HCT116 (cell line): ENCODE results near the gene PALB2. TPM values are rescaled to one million over a fixed set of nuclear protein-coding genes. Genes with fewer than 3 reads are reported as not detected.

Experiments used
- ATAC-seq: fragments of 200-7000 bp; cut with Tn5 transposase; 2 replicates; pipeline ENCODE4 v1.9.1; 2020; ENCODE audit warnings: mild to moderate bottlenecking, moderate library complexity
- BruUV-seq: library from RNA; stranded (reverse); fragments of 400-500 nt; replicated peaks from 2 replicates; lab custom pipeline; 2021; lab: Mats Ljungman, UMichigan
- CTCF ChIA-PET: fragments of 300-600 bp; sonication (Branson Sonifier 250); formaldehyde crosslinking; loops from one replicate; lab custom pipeline; 2021; ENCODE audit warnings: antibody characterized with exemption; lab: Charles Lee
- POLR2A ChIA-PET: fragments of 300-600, 350-600 bp; sonication (Branson Sonifier 250); formaldehyde crosslinking; loops from one replicate; lab custom pipeline; 2021; ENCODE audit warnings: antibody characterized with exemption; lab: Charles Lee
- RAD21 ChIA-PET, 2 experiments: fragments of 300-600 bp; sonication (Branson Sonifier 250); formaldehyde crosslinking; loops; one replicate each; lab custom pipeline; 2023; ENCODE audit warnings: low total read pairs in 2 of 2; ENCODE audit not compliant: uncharacterized antibody in 2 of 2, unreplicated experiment in 2 of 2, low non-redundant PET in 1 of 2; lab: Charles Lee
- DNase-seq: peaks from one replicate; pipeline ENCODE4 v3.0.0-alpha.2; 2010; ENCODE audit warnings: low read depth, low spot score
- H2AFZ ChIP-seq: fragments of 200-600 bp; shearing (Covaris generic), sonication (generic); 2 replicates; pipeline ENCODE4 v1.6.1; 2017; ENCODE audit warnings: low read depth, mixed run types, mixed read lengths, antibody characterized with exemption, low read length; ENCODE audit not compliant: poor library complexity, severe bottlenecking
- H3K27ac ChIP-seq: 2 replicates; pipeline ENCODE4 v1.5.1; 2012; ENCODE audit warnings: low read depth, low read length
- H3K27me3 ChIP-seq: fragments of 200-600 bp; sonication (generic); 2 replicates; pipeline ENCODE4 v1.6.1; 2016; ENCODE audit warnings: mixed run types, low read length, mixed read lengths; ENCODE audit not compliant: insufficient read depth
- H3K36me3 ChIP-seq, 2 experiments: fragments of 200-500 bp in 1 of 2; fragments of 200-600 bp in 1 of 2; sonication (Bioruptor generic) in 1 of 2; sonication (generic) in 1 of 2; 2 replicates each; pipeline versions ENCODE4 v1.5.1 to v1.6.1; 2014 to 2016; ENCODE audit warnings: low read length in 2 of 2, inconsistent platforms in 1 of 2, mixed read lengths in 1 of 2, mixed run types in 1 of 2; ENCODE audit not compliant: insufficient read depth in 2 of 2, control insufficient read depth in 1 of 2
- H3K4me1 ChIP-seq, 2 experiments: fragments of 200-600 bp in 1 of 2; sonication (generic) in 1 of 2; 2 replicates each; pipeline versions ENCODE4 v1.5.1 to v1.6.1; 2012 to 2017; ENCODE audit warnings: low read length in 2 of 2, inconsistent platforms in 1 of 2, mild to moderate bottlenecking in 1 of 2, mixed read lengths in 1 of 2, mixed run types in 1 of 2, moderate library complexity in 1 of 2; ENCODE audit not compliant: insufficient read depth in 2 of 2, control insufficient read depth in 1 of 2
- H3K4me2 ChIP-seq: fragments of 200-600 bp; sonication (generic); 2 replicates; pipeline ENCODE4 v1.6.1; 2017; ENCODE audit warnings: mixed run types, low read length, mixed read lengths
- H3K4me3 ChIP-seq, 2 experiments: fragments of 200-600 bp in 1 of 2; sonication (generic) in 1 of 2; replicated peaks in 1 of 2; 2 replicates each; pipeline ENCODE4 v1.5.1; 2011 to 2016; ENCODE audit warnings: low read length in 2 of 2, control low read depth in 1 of 2, low read depth in 1 of 2, mild to moderate bottlenecking in 1 of 2, mixed read lengths in 1 of 2, mixed run types in 1 of 2
- H3K79me2 ChIP-seq: fragments of 200-600 bp; sonication (generic); 2 replicates; pipeline ENCODE4 v1.6.1; 2017; ENCODE audit warnings: mild to moderate bottlenecking, mixed run types, low read length, moderate library complexity, mixed read lengths; ENCODE audit not compliant: insufficient read depth
- H3K9ac ChIP-seq: fragments of 200-600 bp; sonication (generic); 2 replicates; pipeline ENCODE4 v1.6.1; 2016; ENCODE audit warnings: low read length, mixed read lengths
- H3K9me2 ChIP-seq: fragments of 200-600 bp; sonication (generic), shearing (Covaris generic); 2 replicates; pipeline ENCODE4 v1.6.1; 2017; ENCODE audit warnings: mixed run types, mild to moderate bottlenecking, moderate library complexity; ENCODE audit not compliant: insufficient read depth
- H3K9me3 ChIP-seq, 2 experiments: fragments of 200-500 bp in 1 of 2; fragments of 200-600 bp in 1 of 2; sonication (Bioruptor generic) in 1 of 2; sonication (generic) in 1 of 2; 2 replicates each; pipeline ENCODE4 v1.6.1; 2014 to 2017; ENCODE audit warnings: low read length in 2 of 2, mixed read lengths in 2 of 2, inconsistent platforms in 1 of 2, low read depth in 1 of 2, mild to moderate bottlenecking in 1 of 2, mixed run types in 1 of 2, moderate library complexity in 1 of 2; ENCODE audit not compliant: control insufficient read depth in 1 of 2, insufficient read depth in 1 of 2
- H4K20me1 ChIP-seq: fragments of 200-600 bp; sonication (generic), shearing (Covaris generic); 2 replicates; pipeline ENCODE4 v1.6.1; 2017; ENCODE audit warnings: mixed run types, mild to moderate bottlenecking, moderate library complexity; ENCODE audit not compliant: insufficient read depth
- ATF3 ChIP-seq: IDR thresholded peaks from 2 replicates; pipeline ENCODE4 v1.6.1; 2012
- CEBPB ChIP-seq: IDR thresholded peaks from 2 replicates; pipeline ENCODE4 v1.6.1; 2012; ENCODE audit warnings: low read depth
- CTCF ChIP-seq, 3 experiments: fragments of 200-600 bp in 1 of 3; sonication (generic) in 1 of 3; IDR thresholded peaks in 2 of 3; conservative IDR thresholded peaks in 1 of 3; 2 replicates each; pipeline ENCODE4 v1.5.1; 2012 to 2017; ENCODE audit warnings: low read depth in 2 of 3, low read length in 2 of 3, antibody characterized with exemption in 1 of 3, borderline replicate concordance in 1 of 3, control low read depth in 1 of 3, mild to moderate bottlenecking in 1 of 3, mixed read lengths in 1 of 3, mixed run types in 1 of 3, moderate library complexity in 1 of 3; ENCODE audit not compliant: insufficient read depth in 1 of 3
- EGR1 ChIP-seq: IDR thresholded peaks from 2 replicates; pipeline ENCODE4 v1.6.1; 2012; ENCODE audit warnings: low read depth
- ELF1 ChIP-seq: IDR thresholded peaks from 2 replicates; pipeline ENCODE4 v1.6.1; 2012; ENCODE audit warnings: low read depth, borderline replicate concordance
- EZH2phosphoT487 ChIP-seq: fragments of 200-600 bp; IDR thresholded peaks from 2 replicates; pipeline ENCODE4 v1.6.1; 2018; ENCODE audit warnings: antibody characterized with exemption, borderline replicate concordance
- FOSL1 ChIP-seq: IDR thresholded peaks from 2 replicates; pipeline ENCODE4 v1.6.1; 2012; ENCODE audit warnings: low read depth
- JUND ChIP-seq: IDR thresholded peaks from 2 replicates; pipeline ENCODE4 v1.6.1; 2012
- MAX ChIP-seq: IDR thresholded peaks from 2 replicates; pipeline ENCODE4 v1.6.1; 2012
- POLR2A ChIP-seq: IDR thresholded peaks from 2 replicates; pipeline ENCODE4 v1.7.0; 2011; ENCODE audit warnings: borderline replicate concordance; ENCODE audit not compliant: insufficient read depth, insufficient read length; ENCODE audit errors: extremely low read depth
- POLR2AphosphoS5 ChIP-seq: IDR thresholded peaks from 2 replicates; pipeline ENCODE4 v1.6.1; 2011; ENCODE audit warnings: mild to moderate bottlenecking, low read depth, low read length, moderate library complexity
- SIN3A ChIP-seq: IDR thresholded peaks from 2 replicates; pipeline ENCODE4 v1.6.1; 2012; ENCODE audit warnings: low read depth
- SRF ChIP-seq: IDR thresholded peaks from 2 replicates; pipeline ENCODE4 v1.6.1; 2012; ENCODE audit warnings: low read depth
- TCF7L2 ChIP-seq: IDR thresholded peaks from 2 replicates; pipeline ENCODE4 v1.7.0; 2011; ENCODE audit warnings: borderline replicate concordance, inconsistent platforms; ENCODE audit not compliant: insufficient read depth, insufficient read length; ENCODE audit errors: extremely low read depth
- YY1 ChIP-seq: IDR thresholded peaks from 2 replicates; pipeline ENCODE4 v1.6.1; 2011; ENCODE audit warnings: low read length, low read depth, moderate library complexity, mild to moderate bottlenecking; ENCODE audit not compliant: insufficient replicate concordance; ENCODE audit errors: extremely low read depth
- ZFX ChIP-seq: fragments of 450-650 bp; IDR thresholded peaks from 2 replicates; pipeline ENCODE4 v1.6.1; 2017
- ZNF274 ChIP-seq: fragments of 200-500 bp; sonication (Bioruptor generic); IDR thresholded peaks from 2 replicates; pipeline ENCODE4 v1.6.1; 2014; ENCODE audit warnings: mild to moderate bottlenecking, low read depth, low read length, inconsistent platforms
- intact Hi-C: fragments of 100-400 bp; cut with micrococcal nuclease; formaldehyde crosslinking; loops from 2 replicates; pipeline ENCODE4 v1.10.0; 2022
- total RNA-seq: library from RNA; stranded (reverse); gene quantifications from one replicate; pipeline ENCODE4 v1.2.1, GENCODE V29; 2021; ENCODE audit not compliant: unreplicated experiment

PALB2 gene
- total RNA-seq, 1 experiment from 2014 or later: 15.6 TPM

GRCh38 chr16:23573817-23574216 is 67.3 kb downstream of the PALB2 start:
- Histone ChIP-seq H3K36me3 (peaks cover 14 to 26% of the 10 kb centered on the region in 2 experiments; a peak in 3 of 4 replicates), H3K79me2 (no peaks in the 10 kb centered on the region), H3K9ac (no peak overlapping the region), H3K9me2 (no peaks in the 10 kb centered on the region), H3K4me2 (no peak overlapping the region), H3K27ac (no peak overlapping the region), H3K9me3 (no peaks in the 10 kb centered on the region), H3K4me3 (no peak overlapping the region), H3K27me3 (no peaks in the 10 kb centered on the region), H3K4me1 (no peaks in the 10 kb centered on the region), H2AFZ (no peak overlapping the region), H4K20me1 (no peaks in the 10 kb centered on the region)
- DNase-seq (no peak), ATAC-seq (no peak)
- CTCF ChIA-PET: no interaction called here
- RAD21 ChIA-PET: no interaction called here
- POLR2A ChIA-PET: no interaction called here
- no peak for TF ChIP-seq FOSL1
- TF ChIP-seq POLR2A: no peak
- no peak for TF ChIP-seq SIN3A
- no peak for TF ChIP-seq ZFX
- TF ChIP-seq ATF3: no peak
- TF ChIP-seq YY1: no peak
- no peak for TF ChIP-seq JUND
- no peak for TF ChIP-seq MAX
- no peak for TF ChIP-seq EGR1
- TF ChIP-seq POLR2AphosphoS5: no peak
- no peak for TF ChIP-seq EZH2phosphoT487
- TF ChIP-seq ZNF274: no peak
- no TSS peak for BruUV-seq
- intact Hi-C loops: no loop called here

GRCh38 chr16:23572394-23572793 is 68.7 kb downstream of the PALB2 start:
- Histone ChIP-seq H3K9me2 (no peaks in the 10 kb centered on the region), H3K9ac (no peak overlapping the region), H3K4me3 (no peak overlapping the region), H3K4me1 (no peaks in the 10 kb centered on the region), H3K9me3 (no peaks in the 10 kb centered on the region), H4K20me1 (no peaks in the 10 kb centered on the region), H2AFZ (no peak overlapping the region), H3K36me3 (peaks cover 22 to 39% of the 10 kb centered on the region in 2 experiments), H3K27me3 (no peaks in the 10 kb centered on the region), H3K79me2 (no peaks in the 10 kb centered on the region), H3K4me2 (no peak overlapping the region), H3K27ac (no peak overlapping the region)
- DNase-seq (no peak), ATAC-seq (no peak)
- intact Hi-C loops: no loop called here
- BruUV-seq: no TSS peak
- ChIA-PET CTCF (no interaction called here), POLR2A (no interaction called here), RAD21 (no interaction called here)
- TF ChIP-seq SIN3A (no peak), POLR2A (no peak), FOSL1 (no peak), EZH2phosphoT487 (no peak), ZFX (no peak), TCF7L2 (no peak), SRF (no peak), EGR1 (no peak), CEBPB (no peak), CTCF (IDR thresholded peaks at IDR 0.05 in 2 of 3, conservative IDR thresholded peaks at IDR 0.05 in 1 of 3; ENCODE audit: borderline replicate concordance in 1 of 3, insufficient read depth in 1 of 3, low read depth in 2 of 3, low read length in 2 of 3) (no peak), POLR2AphosphoS5 (no peak), ELF1 (no peak), JUND (no peak)
